Measurements from ENCODE around the gene MREG. TPM values are rescaled to one million over a fixed set of nuclear protein-coding genes. Genes with fewer than 3 reads are reported as not detected.
"Not testable (repeated sequence)": the region's sequence is repeated elsewhere in the genome, so short reads cannot be mapped to it uniquely, and the experiment has no call there.

MREG gene
- total RNA-seq, 4 donors from 2014 or later, result 31.7 to 41.0 (median 35.5) TPM

DNA sequence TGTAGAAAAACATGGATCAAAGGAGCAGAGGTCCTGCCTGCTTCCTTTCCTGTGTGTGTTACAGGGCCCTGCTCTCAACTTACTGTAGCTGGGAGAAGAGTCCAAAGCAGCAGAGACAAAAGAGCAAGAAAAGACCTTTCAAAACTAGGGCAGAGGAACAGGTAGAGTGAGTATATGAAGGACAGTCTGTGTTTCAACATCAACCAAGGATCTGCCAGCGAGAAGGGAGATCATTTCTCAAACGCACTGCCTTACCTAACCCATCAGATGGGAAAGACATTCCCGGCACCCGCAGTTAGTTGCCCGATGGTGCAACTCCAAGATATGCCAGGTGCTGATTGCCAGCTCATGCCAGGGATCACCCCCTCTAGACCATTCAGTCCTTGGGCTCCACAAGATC is 41.7 kb downstream of the MREG start:
- WGBS, 2 donors, result 76 to 86% methylated on average over 5 of the region's 5 CpGs
- H3K4me3 ChIP-seq (ENCODE audit: low read depth, poor library complexity, severe bottlenecking), result no peak overlapping the region
- TF ChIP-seq POLR2A (IDR thresholded peaks at IDR 0.05), result no peak
- TF ChIP-seq CTCF (IDR thresholded peaks at IDR 0.05), result no peak
- no peak for DNase-seq (ENCODE audit: low spot score in 2 of 2)
- intact Hi-C loops (cut with DNase I; ENCODE audit: low total_unique reads), result no loop called here

GRCh38 chr2:215970894-215971293 is 42.5 kb downstream of the MREG start:
- intact Hi-C loops (cut with DNase I; ENCODE audit: low total_unique reads); DNase-seq (ENCODE audit: low spot score in 2 of 2); H3K4me3 ChIP-seq (ENCODE audit: low read depth, poor library complexity, severe bottlenecking): not testable (repeated sequence)
- 92 to 94% methylated on average over 4 of the region's 4 CpGs for WGBS, 2 donors

DNA sequence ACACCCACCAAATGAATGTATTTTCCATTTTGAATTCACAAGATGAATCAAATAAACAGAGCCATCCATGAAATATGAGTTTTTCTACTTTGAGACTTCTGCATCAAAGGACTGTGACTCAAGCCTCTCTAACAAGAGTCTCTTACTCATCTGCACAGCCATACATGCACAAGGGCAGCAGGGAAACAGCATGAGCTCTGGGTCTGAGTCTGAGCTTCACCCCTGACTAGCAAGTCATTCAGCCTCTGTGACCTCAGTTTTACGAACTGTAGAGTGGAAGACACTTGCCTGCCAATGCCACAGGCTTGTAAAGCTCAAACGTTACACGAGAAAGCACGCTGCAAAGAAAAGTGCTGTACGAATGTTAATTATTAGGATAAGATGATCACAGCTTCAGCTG is 42.9 kb downstream of the MREG start:
- intact Hi-C loops (cut with DNase I; ENCODE audit: low total_unique reads), result no loop called here
- WGBS, 2 donors, result 96 to 97% methylated on average over 5 of the region's 5 CpGs
- TF ChIP-seq POLR2A (IDR thresholded peaks at IDR 0.05) (no peak), CTCF (IDR thresholded peaks at IDR 0.05) (no peak)
- H3K4me3 ChIP-seq (ENCODE audit: low read depth, poor library complexity, severe bottlenecking), result no peak overlapping the region
- no peak for DNase-seq (ENCODE audit: low spot score in 2 of 2)

GRCh38 chr2:215969131-215969841 is 44.1 kb downstream of the MREG start:
- DNase-seq (ENCODE audit: low spot score in 2 of 2), result no peak
- no peak for TF ChIP-seq CTCF (IDR thresholded peaks at IDR 0.05)
- TF ChIP-seq POLR2A (IDR thresholded peaks at IDR 0.05), result no peak
- intact Hi-C loops (cut with DNase I; ENCODE audit: low total_unique reads), result loop anchor here (5.0 kb wide), 1 partner anchor 678 kb away; no protein-coding TSS in a partner anchor
- no peak overlapping the region for H3K4me3 ChIP-seq (ENCODE audit: low read depth, poor library complexity, severe bottlenecking)
- WGBS, 2 donors, result 84 to 89% methylated on average over 6 of the region's 6 CpGs

GRCh38 chr2:215968499-215968898 is 44.9 kb downstream of the MREG start:
- intact Hi-C loops (cut with DNase I; ENCODE audit: low total_unique reads), result loop anchor here (5.0 kb wide), 1 partner anchor 679 kb away; no protein-coding TSS in a partner anchor
- 77 to 95% methylated on average over 3 of the region's 3 CpGs for WGBS, 2 donors
- DNase-seq (ENCODE audit: low spot score in 2 of 2), result no peak
- H3K4me3 ChIP-seq (ENCODE audit: low read depth, poor library complexity, severe bottlenecking), result no peak overlapping the region
- TF ChIP-seq POLR2A (IDR thresholded peaks at IDR 0.05) (no peak), CTCF (IDR thresholded peaks at IDR 0.05) (no peak)

DNA sequence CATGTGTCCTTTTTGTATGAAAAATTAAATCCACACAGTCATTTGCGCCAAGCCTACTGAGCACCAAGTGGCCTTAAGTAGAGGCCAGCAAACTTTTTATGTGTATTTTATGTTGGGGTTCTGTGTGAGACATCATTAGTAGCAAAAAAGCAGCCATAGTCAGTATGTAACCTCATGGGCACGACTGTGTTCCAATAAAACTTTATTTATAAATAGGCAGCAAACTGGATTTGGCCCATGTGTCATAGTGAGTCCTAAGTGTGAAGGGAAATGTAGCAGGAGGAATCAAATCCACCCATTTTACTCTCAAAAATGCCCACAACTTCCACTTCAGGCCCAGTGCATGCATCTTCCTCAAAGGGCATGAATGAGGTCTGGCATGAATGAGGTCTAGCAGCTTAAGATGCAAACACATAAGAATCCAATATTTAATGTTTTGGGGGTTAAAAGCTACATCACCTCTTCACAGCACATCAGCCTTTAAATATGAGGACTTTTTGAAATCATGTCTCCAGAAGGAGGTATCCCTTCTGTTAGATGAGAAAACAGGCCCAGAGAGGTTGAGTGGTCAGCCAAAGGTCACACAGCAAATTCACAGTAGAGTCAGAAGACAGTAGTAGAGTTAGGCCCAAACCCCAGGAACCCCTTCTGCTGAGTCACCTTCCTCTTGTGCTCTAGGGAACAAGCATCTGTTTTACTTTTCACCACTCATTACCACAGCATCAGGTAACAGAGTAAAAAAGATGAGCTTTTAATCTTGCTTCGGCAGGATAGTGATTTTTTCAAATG is 45.6 kb downstream of the MREG start:
- no peak for DNase-seq (ENCODE audit: low spot score in 2 of 2)
- no peak overlapping the region for H3K4me3 ChIP-seq (ENCODE audit: low read depth, poor library complexity, severe bottlenecking)
- TF ChIP-seq CTCF (IDR thresholded peaks at IDR 0.05), result no peak
- TF ChIP-seq POLR2A (IDR thresholded peaks at IDR 0.05), result no peak
- WGBS, 2 donors, result 79 to 82% methylated on average over 3 of the region's 3 CpGs
- intact Hi-C loops (cut with DNase I; ENCODE audit: low total_unique reads), result loop anchor here (5.0 kb wide), 1 partner anchor 680 kb away; no protein-coding TSS in a partner anchor

Data from lower leg skin (tissue), 4 donors.